HFF-Myc (cell line): ENCODE measurements around the gene BRF1.
"Not testable (repeated sequence)": the region's sequence is repeated elsewhere in the genome, so short reads cannot be mapped to it uniquely, and the experiment has no call there.

ENCODE experiments used
- DNase-seq: peaks from one replicate; pipeline ENCODE4 v3.0.0-alpha.2; 2011; ENCODE audit warnings: low read depth; ENCODE audit errors: extremely low read depth
- H3K4me3 ChIP-seq: replicated peaks from 2 replicates; pipeline ENCODE4 v1.5.1; 2011; ENCODE audit warnings: low read depth, mild to moderate bottlenecking, control low read depth, low read length
- TF ChIP-seq, protein P1 (sequence below): IDR thresholded peaks from 2 replicates; pipeline ENCODE4 v1.5.1; 2012; ENCODE audit warnings: mild to moderate bottlenecking, low read depth, low read length, control low read depth; ENCODE audit errors: missing control alignments

BRF1 gene

DNA sequence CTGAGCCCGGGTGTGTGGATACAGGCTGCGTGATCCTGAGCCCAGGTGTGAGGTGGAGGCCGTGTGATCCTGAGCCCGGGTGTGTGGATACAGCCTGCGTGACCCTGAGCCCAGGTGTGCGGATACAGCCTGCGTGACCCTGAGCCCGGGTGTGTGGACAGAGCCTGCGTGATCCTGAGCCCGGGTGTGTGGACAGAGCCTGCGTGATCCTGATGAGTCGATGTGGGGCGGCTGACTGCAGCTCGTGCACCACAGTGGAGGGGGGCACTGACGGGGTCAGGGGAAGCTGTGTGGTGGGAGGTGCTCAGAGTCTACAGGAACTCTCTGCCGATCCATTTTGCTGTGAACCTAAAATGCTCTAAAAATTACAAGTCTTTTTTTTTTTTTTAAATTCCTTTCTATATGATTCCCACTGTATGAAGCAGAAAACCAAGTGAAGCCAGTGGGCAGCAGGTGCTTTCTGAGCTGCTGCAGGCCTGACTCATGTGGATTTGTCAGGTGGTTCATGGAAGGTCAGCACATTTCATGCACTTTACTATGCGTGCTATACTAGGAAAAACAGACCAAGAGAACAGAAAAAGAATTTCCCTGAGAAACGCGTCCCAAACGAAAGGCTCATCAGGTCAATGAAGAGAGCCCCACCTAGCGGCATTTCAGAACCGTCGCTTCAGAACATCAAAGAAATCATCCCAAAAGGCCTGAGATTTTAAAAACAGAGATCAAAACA, 19.3 kb downstream of the BRF1 start:
- no peak overlapping the region for H3K4me3 ChIP-seq
- DNase-seq, result peak; percentile 41
- TF ChIP-seq, protein P1, sequence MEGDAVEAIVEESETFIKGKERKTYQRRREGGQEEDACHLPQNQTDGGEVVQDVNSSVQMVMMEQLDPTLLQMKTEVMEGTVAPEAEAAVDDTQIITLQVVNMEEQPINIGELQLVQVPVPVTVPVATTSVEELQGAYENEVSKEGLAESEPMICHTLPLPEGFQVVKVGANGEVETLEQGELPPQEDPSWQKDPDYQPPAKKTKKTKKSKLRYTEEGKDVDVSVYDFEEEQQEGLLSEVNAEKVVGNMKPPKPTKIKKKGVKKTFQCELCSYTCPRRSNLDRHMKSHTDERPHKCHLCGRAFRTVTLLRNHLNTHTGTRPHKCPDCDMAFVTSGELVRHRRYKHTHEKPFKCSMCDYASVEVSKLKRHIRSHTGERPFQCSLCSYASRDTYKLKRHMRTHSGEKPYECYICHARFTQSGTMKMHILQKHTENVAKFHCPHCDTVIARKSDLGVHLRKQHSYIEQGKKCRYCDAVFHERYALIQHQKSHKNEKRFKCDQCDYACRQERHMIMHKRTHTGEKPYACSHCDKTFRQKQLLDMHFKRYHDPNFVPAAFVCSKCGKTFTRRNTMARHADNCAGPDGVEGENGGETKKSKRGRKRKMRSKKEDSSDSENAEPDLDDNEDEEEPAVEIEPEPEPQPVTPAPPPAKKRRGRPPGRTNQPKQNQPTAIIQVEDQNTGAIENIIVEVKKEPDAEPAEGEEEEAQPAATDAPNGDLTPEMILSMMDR, result peak; percentile 77

DNA sequence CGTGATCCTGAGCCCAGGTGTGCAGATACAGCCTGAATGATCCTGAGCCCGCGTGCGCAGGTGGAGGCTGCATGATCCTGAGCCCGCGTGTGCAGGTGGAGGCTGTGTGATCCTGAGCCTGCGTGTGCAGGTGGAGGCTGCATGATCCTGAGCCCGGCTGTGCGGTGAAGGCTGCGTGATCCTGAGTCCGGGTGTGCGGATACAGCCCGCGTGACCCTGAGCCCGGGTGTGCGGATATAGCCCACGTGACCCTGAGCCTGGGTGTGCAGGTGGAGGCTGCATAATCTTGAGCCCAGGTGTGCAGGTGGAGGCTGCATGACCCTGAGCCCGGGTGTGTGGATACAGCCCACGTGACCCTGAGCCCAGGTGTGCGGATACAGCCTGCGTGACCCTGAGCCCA, 20.3 kb downstream of the BRF1 start:
- no peak for DNase-seq
- TF ChIP-seq, protein P1, result no peak
- no peak overlapping the region for H3K4me3 ChIP-seq

DNA sequence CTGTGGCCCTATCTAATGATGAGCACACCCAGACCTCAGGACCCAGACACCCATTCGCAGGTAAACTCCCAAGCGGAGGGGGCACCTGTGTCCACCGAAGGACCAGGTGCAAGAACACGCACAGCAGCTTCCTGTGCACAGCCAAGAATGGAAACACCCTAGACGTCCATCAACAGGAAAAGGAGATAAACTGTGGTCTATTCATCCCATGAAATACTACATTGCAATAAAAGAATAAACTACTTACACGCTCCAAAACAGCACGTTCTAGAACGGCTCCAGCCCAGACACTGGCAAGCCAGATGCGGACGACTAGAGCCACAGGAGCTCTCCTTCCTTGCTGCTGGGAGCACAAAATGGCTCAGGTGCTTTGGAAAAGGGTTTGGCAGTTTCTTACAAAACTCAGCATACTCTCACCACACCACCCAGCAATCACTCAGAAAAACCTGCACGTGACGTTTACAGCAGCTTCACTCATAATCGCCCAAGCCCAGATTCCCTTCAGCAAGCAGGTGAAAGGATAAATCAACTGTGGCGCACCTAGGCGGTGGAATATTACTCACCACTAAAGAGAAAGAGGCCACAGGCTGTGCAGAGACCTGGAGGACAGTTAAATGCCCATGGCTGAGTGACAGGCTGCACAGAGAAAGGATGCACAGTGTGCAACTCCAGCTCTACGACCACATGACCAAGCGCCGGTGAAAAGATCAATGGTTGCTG, 21.0 kb downstream of the BRF1 start:
- TF ChIP-seq, protein P1, result no peak
- no peak for DNase-seq
- H3K4me3 ChIP-seq, result no peak overlapping the region

DNA sequence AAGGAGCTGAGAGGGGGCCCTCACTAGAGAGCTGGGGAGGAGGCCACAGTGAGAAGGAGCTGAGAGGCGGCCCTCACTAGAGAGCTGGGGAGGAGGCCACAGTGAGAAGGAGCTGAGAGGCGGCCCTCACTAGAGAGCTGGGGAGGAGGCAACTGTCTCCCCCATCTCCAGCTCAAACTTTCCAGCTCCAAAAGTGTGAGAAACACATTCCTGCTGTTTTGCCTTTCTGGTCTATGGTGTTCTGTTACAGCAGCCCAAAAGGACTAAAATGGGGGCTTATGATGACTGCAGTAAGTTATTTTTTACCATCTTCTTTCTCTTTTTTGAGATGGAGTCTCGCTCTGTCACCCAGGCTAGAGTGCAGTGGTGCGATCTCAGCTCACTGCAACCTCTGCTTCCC, 23.4 kb downstream of the BRF1 start:
- DNase-seq, H3K4me3 ChIP-seq: not testable (repeated sequence)

DNA sequence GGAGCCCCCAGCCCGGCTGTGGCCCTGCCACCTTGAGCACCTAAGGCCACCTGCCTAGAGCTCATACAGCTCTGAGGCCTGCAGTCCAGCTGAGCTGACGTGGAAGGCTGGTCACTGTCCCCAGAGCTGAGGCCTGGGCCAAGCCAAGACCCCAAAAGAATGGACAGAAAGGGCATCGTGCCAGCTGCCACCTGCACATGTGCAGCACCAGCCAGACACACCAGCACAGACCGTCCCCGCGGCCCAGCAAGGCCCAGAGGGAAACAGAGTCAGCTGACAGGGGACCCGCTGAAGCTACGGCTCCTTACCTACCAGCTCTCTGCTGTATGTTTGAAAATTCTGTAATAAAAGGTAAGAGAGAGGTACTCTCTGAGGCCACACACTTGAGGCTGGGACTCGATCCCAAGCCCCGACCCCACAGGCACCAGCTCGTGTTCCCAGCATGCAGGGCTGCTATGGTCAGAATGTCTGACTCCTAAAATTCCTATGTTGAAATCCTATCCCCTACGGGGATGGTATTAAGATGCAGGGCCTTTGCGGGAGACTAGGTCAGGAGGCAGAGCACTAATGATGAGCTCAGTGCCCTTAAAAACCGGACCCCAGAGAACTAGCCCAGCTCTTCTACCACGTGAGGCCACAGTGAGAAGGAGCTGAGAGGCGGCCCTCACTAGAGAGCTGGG, 25.4 kb downstream of the BRF1 start:
- no peak overlapping the region for H3K4me3 ChIP-seq
- TF ChIP-seq, protein P1, result no peak
- no peak for DNase-seq

DNA sequence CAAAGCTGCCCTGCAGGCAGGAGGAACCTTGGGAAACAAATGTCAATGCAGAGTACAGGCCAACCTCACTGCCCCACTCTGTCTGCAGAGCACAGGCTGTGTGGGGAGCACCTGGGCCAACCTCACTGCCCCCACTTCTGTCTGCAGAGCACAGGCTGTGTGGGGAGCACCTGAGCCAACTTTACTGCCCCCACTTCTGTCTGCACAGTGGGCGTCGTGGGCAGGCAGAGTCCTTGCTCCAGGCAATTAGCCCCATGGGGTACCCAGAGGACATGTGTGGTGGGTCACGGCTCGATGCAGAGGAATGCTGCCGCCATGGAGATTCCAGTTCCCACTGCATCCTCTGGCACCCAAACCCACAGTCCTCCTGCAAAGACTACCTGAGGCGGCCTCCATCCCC, 26.2 kb downstream of the BRF1 start:
- DNase-seq, result no peak
- H3K4me3 ChIP-seq, result no peak overlapping the region
- TF ChIP-seq, protein P1, result no peak

DNA sequence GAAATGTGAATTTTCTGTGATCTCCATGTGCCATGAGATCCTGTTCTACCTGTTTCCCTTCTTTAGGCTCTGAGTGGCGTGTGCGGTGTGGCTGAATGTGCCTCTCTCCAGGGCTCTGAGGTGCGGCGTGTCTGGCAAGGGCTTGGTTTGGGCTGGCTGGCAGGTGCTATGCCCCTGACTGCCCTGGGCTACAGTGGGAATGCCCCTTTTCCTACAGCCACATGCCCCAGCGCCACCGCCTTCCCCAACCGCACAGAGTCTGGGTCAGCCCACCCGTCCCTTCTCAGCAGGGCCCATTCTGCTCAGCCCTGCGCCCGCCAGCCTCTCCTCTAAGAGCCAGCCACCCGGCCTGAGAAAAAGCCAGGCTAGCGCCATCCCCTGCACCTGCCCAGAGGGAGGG, 27.7 kb downstream of the BRF1 start:
- TF ChIP-seq, protein P1, result no peak
- no peak overlapping the region for H3K4me3 ChIP-seq
- no peak for DNase-seq
